Measurements from ENCODE around the gene GRID1.

Gene GRID1

GRCh38 chr10:86195521-86196157, 171.0 kb downstream of the GRID1 start:
- no peak overlapping the region for H3K4me3 ChIP-seq (ENCODE audit: low read depth, low read length, poor library complexity, severe bottlenecking)
- H4K20me1 ChIP-seq (ENCODE audit: insufficient read depth, low read length) = no peaks in the 10 kb centered on the region
- no peaks in the 10 kb centered on the region for H3K4me1 ChIP-seq (ENCODE audit: insufficient read depth, low read length, severe bottlenecking)
- H3K4me2 ChIP-seq (ENCODE audit: low read length) = no peak overlapping the region
- no peak for TF ChIP-seq CTCF (IDR thresholded peaks at IDR 0.05; ENCODE audit: low read length)
- no peak for TF ChIP-seq EZH2 (IDR thresholded peaks at IDR 0.05; ENCODE audit: borderline replicate concordance, low read length)
- H2AFZ ChIP-seq (ENCODE audit: low read length) = no peak overlapping the region
- H3K9ac ChIP-seq (ENCODE audit: low read length) = no peak overlapping the region
- no peaks in the 10 kb centered on the region for H3K9me2 ChIP-seq (ENCODE audit: low read depth, low read length)
- no peaks in the 10 kb centered on the region for H3K79me2 ChIP-seq (ENCODE audit: insufficient read depth, low read length)
- no peaks in the 10 kb centered on the region for H3K36me3 ChIP-seq (ENCODE audit: insufficient read depth, low read length)
- no peaks in the 10 kb centered on the region for H3K9me3 ChIP-seq (ENCODE audit: low read length)
- H3K27me3 ChIP-seq (ENCODE audit: insufficient read depth, low read length) = no peaks in the 10 kb centered on the region
- H3F3A ChIP-seq (ENCODE audit: insufficient read depth, low read length) = no peaks in the 10 kb centered on the region
- no peak overlapping the region for H3K27ac ChIP-seq (ENCODE audit: low read depth, low read length, poor library complexity, severe bottlenecking)

GRCh38 chr10:86194684-86195083, 171.9 kb downstream of the GRID1 start:
- no peak overlapping the region for H3K4me2 ChIP-seq (ENCODE audit: low read length)
- H3F3A ChIP-seq (ENCODE audit: insufficient read depth, low read length) = no peaks in the 10 kb centered on the region
- H3K36me3 ChIP-seq (ENCODE audit: insufficient read depth, low read length) = no peaks in the 10 kb centered on the region
- TF ChIP-seq CTCF (IDR thresholded peaks at IDR 0.05; ENCODE audit: low read length) = no peak
- no peak overlapping the region for H2AFZ ChIP-seq (ENCODE audit: low read length)
- H3K9ac ChIP-seq (ENCODE audit: low read length) = no peak overlapping the region
- no peaks in the 10 kb centered on the region for H4K20me1 ChIP-seq (ENCODE audit: insufficient read depth, low read length)
- no peaks in the 10 kb centered on the region for H3K79me2 ChIP-seq (ENCODE audit: insufficient read depth, low read length)
- no peaks in the 10 kb centered on the region for H3K9me3 ChIP-seq (ENCODE audit: low read length)
- no peak overlapping the region for H3K27ac ChIP-seq (ENCODE audit: low read depth, low read length, poor library complexity, severe bottlenecking)
- H3K27me3 ChIP-seq (ENCODE audit: insufficient read depth, low read length) = no peaks in the 10 kb centered on the region
- H3K4me1 ChIP-seq (ENCODE audit: insufficient read depth, low read length, severe bottlenecking) = no peaks in the 10 kb centered on the region
- H3K9me2 ChIP-seq (ENCODE audit: low read depth, low read length) = no peaks in the 10 kb centered on the region
- no peak overlapping the region for H3K4me3 ChIP-seq (ENCODE audit: low read depth, low read length, poor library complexity, severe bottlenecking)

- Histone ChIP-seq H3K4me3 (ENCODE audit: low read depth, low read length, poor library complexity, severe bottlenecking) (no peak overlapping the region), H3K9me3 (ENCODE audit: low read length) (no peaks in the 10 kb centered on the region), H3K9me2 (ENCODE audit: low read depth, low read length) (no peaks in the 10 kb centered on the region), H3K4me2 (ENCODE audit: low read length) (no peak overlapping the region), H3K27me3 (ENCODE audit: insufficient read depth, low read length) (no peaks in the 10 kb centered on the region), H3K27ac (ENCODE audit: low read depth, low read length, poor library complexity, severe bottlenecking) (no peak overlapping the region), H2AFZ (ENCODE audit: low read length) (no peak overlapping the region), H3K79me2 (ENCODE audit: insufficient read depth, low read length) (no peaks in the 10 kb centered on the region), H3K4me1 (ENCODE audit: insufficient read depth, low read length, severe bottlenecking) (no peaks in the 10 kb centered on the region), H3K9ac (ENCODE audit: low read length) (no peak overlapping the region), H4K20me1 (ENCODE audit: insufficient read depth, low read length) (no peaks in the 10 kb centered on the region), H3K36me3 (ENCODE audit: insufficient read depth, low read length) (no peaks in the 10 kb centered on the region), H3F3A (ENCODE audit: insufficient read depth, low read length) (no peaks in the 10 kb centered on the region)
- no peak for TF ChIP-seq EZH2 (IDR thresholded peaks at IDR 0.05; ENCODE audit: borderline replicate concordance, low read length)
- TF ChIP-seq CTCF (IDR thresholded peaks at IDR 0.05; ENCODE audit: low read length) = no peak
Observed at GRCh38 chr10:86193841-86194240, 172.8 kb downstream of the GRID1 start.
